ENCODE data around the gene NCAPG2. TPM values are rescaled to one million over a fixed set of nuclear protein-coding genes. Genes with fewer than 3 reads are reported as not detected.

NCAPG2 gene
- total and polyA plus RNA-seq, 2 of the 13 experiments (the other 11 are each of a cell fraction or from before 2014, with no cell fraction given) = 15.1 to 30.7 TPM

DNA sequence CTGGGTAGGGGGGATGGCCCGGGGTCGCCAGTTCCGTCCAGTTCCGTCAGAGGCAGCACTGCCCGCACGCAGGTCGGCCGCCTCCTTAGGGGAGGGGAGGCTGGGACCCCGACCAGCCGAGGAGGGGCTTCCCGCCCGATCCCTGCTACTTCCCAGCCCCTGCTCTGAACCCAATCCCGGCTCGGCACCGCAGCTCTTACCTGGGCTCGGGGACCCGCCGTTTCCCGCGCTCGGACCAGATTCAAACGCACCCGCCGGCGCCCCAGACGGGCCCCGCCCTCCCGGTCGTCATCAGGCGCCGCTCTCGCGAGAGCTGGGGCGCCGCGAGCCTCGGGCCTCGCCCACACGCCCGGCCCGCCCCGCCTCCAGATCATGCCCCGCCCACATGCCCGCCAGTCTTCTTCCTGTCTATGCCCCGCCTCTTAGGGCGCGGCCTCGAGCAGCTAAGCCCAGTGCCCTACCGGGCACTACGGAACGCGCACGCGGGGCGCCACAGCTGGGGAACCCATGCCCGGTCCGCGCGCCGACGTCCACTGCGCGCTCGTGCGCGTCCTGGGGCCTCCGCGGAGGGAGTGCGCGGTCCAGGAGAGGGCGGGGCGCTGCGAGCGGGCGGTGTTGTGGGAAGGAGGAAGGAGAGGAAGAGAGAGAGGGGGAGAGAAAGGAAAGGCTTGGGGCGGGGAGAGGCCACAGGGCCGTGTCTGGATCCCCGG is at the start of gene NCAPG2 (continued):
- TF ChIP-seq HNF4G (IDR thresholded peaks at IDR 0.05; ENCODE audit: borderline replicate concordance, low read depth, low read length) = no peak
- TF ChIP-seq HNF4G (CRISPR knock-in tag; IDR thresholded peaks at IDR 0.05; ENCODE audit: borderline replicate concordance, low read depth) = no peak
- TF ChIP-seq SRY (CRISPR knock-in tag; IDR thresholded peaks at IDR 0.05) = no peak; the same call in 1 of the 2 replicates
- TF ChIP-seq RARG (CRISPR knock-in tag; IDR thresholded peaks at IDR 0.05; ENCODE audit: low read depth) = no peak
- no peak for TF ChIP-seq KDM6A (CRISPR knock-in tag; IDR thresholded peaks at IDR 0.05; ENCODE audit: low read depth)
- no peak for TF ChIP-seq MZF1 (CRISPR knock-in tag; IDR thresholded peaks at IDR 0.05; ENCODE audit: borderline replicate concordance)
- no peak for TF ChIP-seq ZNF619 (CRISPR knock-in tag; IDR thresholded peaks at IDR 0.05)
- peak; percentile 89; the same call in 1 of the 2 replicates for TF ChIP-seq SAFB2 (CRISPR knock-in tag; IDR thresholded peaks at IDR 0.05; ENCODE audit: borderline replicate concordance, low read depth)
- TF ChIP-seq ZNF503 (CRISPR knock-in tag; IDR thresholded peaks at IDR 0.05) = no peak
- TF ChIP-seq ZNF557 (CRISPR knock-in tag; IDR thresholded peaks at IDR 0.05) = no peak
- TF ChIP-seq ZFP36 (IDR thresholded peaks at IDR 0.05; ENCODE audit: borderline replicate concordance, low read depth, low read length, partially characterized antibody) = no peak
- TF ChIP-seq MED8 (CRISPR knock-in tag; IDR thresholded peaks at IDR 0.05; ENCODE audit: insufficient replicate concordance) = peak; percentile 19
- peak; percentile 72; the same call in 1 of the 2 replicates for TF ChIP-seq POLR2AphosphoS5 (IDR thresholded peaks at IDR 0.05; ENCODE audit: low read depth, low read length)
- peak; percentile 34 to 84 for TF ChIP-seq POLR2A (IDR thresholded peaks at IDR 0.05; ENCODE audit: insufficient read depth in 1 of 2, low read depth in 2 of 2, low read length in 2 of 2)
- no peak for TF ChIP-seq ZNF180 (CRISPR knock-in tag; IDR thresholded peaks at IDR 0.05; ENCODE audit: borderline replicate concordance, low read depth)
- no peak for TF ChIP-seq FOXM1 (CRISPR knock-in tag; IDR thresholded peaks at IDR 0.05)
- TF ChIP-seq ZNF761 (CRISPR knock-in tag; conservative IDR thresholded peaks at IDR 0.05) = 0 out of 2 replicates have a peak, but pooled peaks have one; percentile 36
- TF ChIP-seq MAZ (IDR thresholded peaks at IDR 0.05; ENCODE audit: borderline replicate concordance, low read depth, low read length) = peak; percentile 79; the same call in 1 of the 2 replicates
- TF ChIP-seq MAZ (CRISPR knock-in tag; IDR thresholded peaks at IDR 0.05; ENCODE audit: low read depth) = peak; percentile 84
- no peak for TF ChIP-seq KAT2B (IDR thresholded peaks at IDR 0.05; ENCODE audit: borderline replicate concordance, low read depth, low read length)
- TF ChIP-seq, protein P1, sequence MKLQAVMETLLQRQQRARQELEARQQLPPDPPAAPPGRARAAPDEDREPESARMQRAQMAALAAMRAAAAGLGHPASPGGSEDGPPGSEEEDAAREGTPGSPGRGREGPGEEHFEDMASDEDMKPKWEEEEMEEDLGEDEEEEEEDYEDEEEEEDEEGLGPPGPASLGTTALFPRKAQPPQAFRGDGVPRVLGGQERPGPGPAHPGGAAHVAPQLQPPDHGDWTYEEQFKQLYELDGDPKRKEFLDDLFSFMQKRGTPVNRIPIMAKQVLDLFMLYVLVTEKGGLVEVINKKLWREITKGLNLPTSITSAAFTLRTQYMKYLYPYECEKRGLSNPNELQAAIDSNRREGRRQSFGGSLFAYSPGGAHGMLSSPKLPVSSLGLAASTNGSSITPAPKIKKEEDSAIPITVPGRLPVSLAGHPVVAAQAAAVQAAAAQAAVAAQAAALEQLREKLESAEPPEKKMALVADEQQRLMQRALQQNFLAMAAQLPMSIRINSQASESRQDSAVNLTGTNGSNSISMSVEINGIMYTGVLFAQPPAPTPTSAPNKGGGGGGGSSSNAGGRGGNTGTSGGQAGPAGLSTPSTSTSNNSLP (IDR thresholded peaks at IDR 0.05; ENCODE audit: low read depth, low read length) = no peak
- TF ChIP-seq FOXC1 (CRISPR knock-in tag; IDR thresholded peaks at IDR 0.05; ENCODE audit: borderline replicate concordance) = peak; percentile 33
- TF ChIP-seq GTF2F1 (IDR thresholded peaks at IDR 0.05; ENCODE audit: low read length) = no peak
- TF ChIP-seq ZNF605 (CRISPR knock-in tag; IDR thresholded peaks at IDR 0.05) = no peak
- TF ChIP-seq MIXL1 (CRISPR knock-in tag; IDR thresholded peaks at IDR 0.05) = peak; percentile 66; the same call in 1 of the 2 replicates
- no peak for TF ChIP-seq CENPX (CRISPR knock-in tag; IDR thresholded peaks at IDR 0.05)
- TF ChIP-seq ZSCAN31 (CRISPR knock-in tag; IDR thresholded peaks at IDR 0.05; ENCODE audit: low read depth) = no peak; the same call in 1 of the 2 replicates
- TF ChIP-seq EED (CRISPR knock-in tag; IDR thresholded peaks at IDR 0.05) = no peak
- no peak for TF ChIP-seq HOXA7 (CRISPR knock-in tag; IDR thresholded peaks at IDR 0.05)

All from HepG2 (cell line).